Measurements from ENCODE around the gene SLC25A27.

The SLC25A27 gene

DNA sequence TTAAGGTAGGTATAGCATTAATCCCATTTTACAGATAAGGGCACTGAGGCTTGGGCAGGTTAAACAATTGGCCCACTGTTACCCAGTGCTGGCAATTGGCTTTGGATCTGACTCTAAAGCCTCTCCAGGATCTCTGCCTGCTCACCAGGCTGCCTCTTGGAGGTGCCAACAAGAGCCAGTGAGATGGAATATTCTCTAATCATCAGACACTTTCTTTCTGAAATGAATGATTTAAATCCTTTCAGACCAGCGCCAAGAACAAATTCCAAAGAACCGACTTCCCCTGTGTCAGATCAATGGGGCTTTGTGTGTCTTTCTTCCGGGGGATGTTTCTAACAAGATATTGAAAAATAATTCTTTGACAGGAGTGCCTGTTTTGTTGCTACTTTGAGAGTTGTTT is 23.8 kb upstream of the SLC25A27 start (continued):
- TF ChIP-seq SNAI2 (CRISPR knock-in tag; IDR thresholded peaks at IDR 0.05) = no peak
- TF ChIP-seq OSR1 (CRISPR knock-in tag; IDR thresholded peaks at IDR 0.05) = no peak
- no peak for TF ChIP-seq CSRNP3 (CRISPR knock-in tag; IDR thresholded peaks at IDR 0.05)
- TF ChIP-seq ZFP30 (CRISPR knock-in tag; IDR thresholded peaks at IDR 0.05) = no peak
- TF ChIP-seq ZC3H10 (CRISPR knock-in tag; IDR thresholded peaks at IDR 0.05) = no peak
- TF ChIP-seq ISL1 (CRISPR knock-in tag; IDR thresholded peaks at IDR 0.05) = no peak
- no peak for TF ChIP-seq GLIS3 (CRISPR knock-in tag; IDR thresholded peaks at IDR 0.05)

DNA sequence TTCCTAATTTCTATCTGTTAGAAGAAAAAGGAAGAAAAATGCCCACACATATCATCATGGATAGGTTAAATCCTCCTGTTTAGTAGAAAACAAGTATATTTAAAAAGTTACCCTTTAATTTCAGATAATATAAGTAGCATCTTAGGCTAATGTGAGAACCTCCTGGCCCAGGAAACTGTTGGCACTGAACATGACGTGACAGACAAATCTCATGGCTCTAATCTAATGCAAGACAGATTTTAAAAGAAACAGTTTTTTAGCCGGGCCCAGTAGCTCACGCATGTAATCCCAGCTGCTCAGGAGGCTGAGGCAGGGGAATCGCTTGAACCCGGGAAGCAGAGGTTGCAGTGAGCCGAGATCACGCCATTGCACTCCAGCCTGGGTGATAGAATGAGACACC is 23.1 kb upstream of the SLC25A27 start:
- ATAC-seq = no peak
- TF ChIP-seq ZNF70 (CRISPR knock-in tag; IDR thresholded peaks at IDR 0.05) (no peak), ESRRG (CRISPR knock-in tag; IDR thresholded peaks at IDR 0.05) (no peak), RARB (CRISPR knock-in tag; IDR thresholded peaks at IDR 0.05) (no peak), ZC3H10 (CRISPR knock-in tag; IDR thresholded peaks at IDR 0.05) (no peak), ZNF565 (CRISPR knock-in tag; conservative IDR thresholded peaks at IDR 0.05; ENCODE audit: low read depth) (no peak), CSDC2 (CRISPR knock-in tag; IDR thresholded peaks at IDR 0.05) (no peak), ZFP3 (CRISPR knock-in tag; IDR thresholded peaks at IDR 0.05) (no peak), TCF4 (CRISPR knock-in tag; IDR thresholded peaks at IDR 0.05; ENCODE audit: borderline replicate concordance) (no peak), ZFP30 (CRISPR knock-in tag; IDR thresholded peaks at IDR 0.05) (no peak), ZNF8 (CRISPR knock-in tag; IDR thresholded peaks at IDR 0.05) (no peak), TOX (CRISPR knock-in tag; IDR thresholded peaks at IDR 0.05; ENCODE audit: borderline replicate concordance) (no peak), SNAI2 (CRISPR knock-in tag; IDR thresholded peaks at IDR 0.05) (no peak), PATZ1 (CRISPR knock-in tag; IDR thresholded peaks at IDR 0.05; ENCODE audit: borderline replicate concordance) (no peak), OSR1 (CRISPR knock-in tag; IDR thresholded peaks at IDR 0.05) (no peak), ISL1 (CRISPR knock-in tag; IDR thresholded peaks at IDR 0.05) (no peak), ARNTL (CRISPR knock-in tag; IDR thresholded peaks at IDR 0.05; ENCODE audit: borderline replicate concordance, low read depth) (no peak), CSRNP3 (CRISPR knock-in tag; IDR thresholded peaks at IDR 0.05) (no peak)
- TF ChIP-seq, protein P1, sequence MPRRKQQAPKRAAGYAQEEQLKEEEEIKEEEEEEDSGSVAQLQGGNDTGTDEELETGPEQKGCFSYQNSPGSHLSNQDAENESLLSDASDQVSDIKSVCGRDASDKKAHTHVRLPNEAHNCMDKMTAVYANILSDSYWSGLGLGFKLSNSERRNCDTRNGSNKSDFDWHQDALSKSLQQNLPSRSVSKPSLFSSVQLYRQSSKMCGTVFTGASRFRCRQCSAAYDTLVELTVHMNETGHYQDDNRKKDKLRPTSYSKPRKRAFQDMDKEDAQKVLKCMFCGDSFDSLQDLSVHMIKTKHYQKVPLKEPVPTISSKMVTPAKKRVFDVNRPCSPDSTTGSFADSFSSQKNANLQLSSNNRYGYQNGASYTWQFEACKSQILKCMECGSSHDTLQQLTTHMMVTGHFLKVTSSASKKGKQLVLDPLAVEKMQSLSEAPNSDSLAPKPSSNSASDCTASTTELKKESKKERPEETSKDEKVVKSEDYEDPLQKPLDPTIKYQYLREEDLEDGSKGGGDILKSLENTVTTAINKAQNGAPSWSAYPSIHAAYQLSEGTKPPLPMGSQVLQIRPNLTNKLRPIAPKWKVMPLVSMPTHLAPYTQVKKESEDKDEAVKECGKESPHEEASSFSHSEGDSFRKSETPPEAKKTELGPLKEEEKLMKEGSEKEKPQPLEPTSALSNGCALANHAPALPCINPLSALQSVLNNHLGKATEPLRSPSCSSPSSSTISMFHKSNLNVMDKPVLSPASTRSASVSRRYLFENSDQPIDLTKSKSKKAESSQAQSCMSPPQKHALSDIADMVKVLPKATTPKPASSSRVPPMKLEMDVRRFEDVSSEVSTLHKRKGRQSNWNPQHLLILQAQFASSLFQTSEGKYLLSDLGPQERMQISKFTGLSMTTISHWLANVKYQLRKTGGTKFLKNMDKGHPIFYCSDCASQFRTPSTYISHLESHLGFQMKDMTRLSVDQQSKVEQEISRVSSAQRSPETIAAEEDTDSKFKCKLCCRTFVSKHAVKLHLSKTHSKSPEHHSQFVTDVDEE (CRISPR knock-in tag; IDR thresholded peaks at IDR 0.05) = no peak

GRCh38 chr6:46632053-46632452 is 20.7 kb upstream of the SLC25A27 start:
- ATAC-seq = no peak
- TF ChIP-seq POU6F1 (CRISPR knock-in tag; IDR thresholded peaks at IDR 0.05; ENCODE audit: borderline replicate concordance, low read depth) (no peak), ZC3H10 (CRISPR knock-in tag; IDR thresholded peaks at IDR 0.05) (no peak), ESRRG (CRISPR knock-in tag; IDR thresholded peaks at IDR 0.05) (no peak), ZFP3 (CRISPR knock-in tag; IDR thresholded peaks at IDR 0.05) (no peak), ZFP30 (CRISPR knock-in tag; IDR thresholded peaks at IDR 0.05) (no peak), OSR1 (CRISPR knock-in tag; IDR thresholded peaks at IDR 0.05) (no peak), TOX (CRISPR knock-in tag; IDR thresholded peaks at IDR 0.05; ENCODE audit: borderline replicate concordance) (no peak), PPARA (CRISPR knock-in tag; IDR thresholded peaks at IDR 0.05; ENCODE audit: borderline replicate concordance) (no peak), RARB (CRISPR knock-in tag; IDR thresholded peaks at IDR 0.05) (no peak), CSRNP3 (CRISPR knock-in tag; IDR thresholded peaks at IDR 0.05) (no peak), PATZ1 (CRISPR knock-in tag; IDR thresholded peaks at IDR 0.05; ENCODE audit: borderline replicate concordance) (no peak)
- TF ChIP-seq, protein P1 (CRISPR knock-in tag; IDR thresholded peaks at IDR 0.05) = no peak
